ENCODE data around the gene DNAAF3.
"Not testable (repeated sequence)": the region's sequence is repeated elsewhere in the genome, so short reads cannot be mapped to it uniquely, and the experiment has no call there.

The DNAAF3 gene

GRCh38 chr19:55175117-55175867 is 8.9 kb upstream of the DNAAF3 start:
- no peak for DNase-seq

DNA sequence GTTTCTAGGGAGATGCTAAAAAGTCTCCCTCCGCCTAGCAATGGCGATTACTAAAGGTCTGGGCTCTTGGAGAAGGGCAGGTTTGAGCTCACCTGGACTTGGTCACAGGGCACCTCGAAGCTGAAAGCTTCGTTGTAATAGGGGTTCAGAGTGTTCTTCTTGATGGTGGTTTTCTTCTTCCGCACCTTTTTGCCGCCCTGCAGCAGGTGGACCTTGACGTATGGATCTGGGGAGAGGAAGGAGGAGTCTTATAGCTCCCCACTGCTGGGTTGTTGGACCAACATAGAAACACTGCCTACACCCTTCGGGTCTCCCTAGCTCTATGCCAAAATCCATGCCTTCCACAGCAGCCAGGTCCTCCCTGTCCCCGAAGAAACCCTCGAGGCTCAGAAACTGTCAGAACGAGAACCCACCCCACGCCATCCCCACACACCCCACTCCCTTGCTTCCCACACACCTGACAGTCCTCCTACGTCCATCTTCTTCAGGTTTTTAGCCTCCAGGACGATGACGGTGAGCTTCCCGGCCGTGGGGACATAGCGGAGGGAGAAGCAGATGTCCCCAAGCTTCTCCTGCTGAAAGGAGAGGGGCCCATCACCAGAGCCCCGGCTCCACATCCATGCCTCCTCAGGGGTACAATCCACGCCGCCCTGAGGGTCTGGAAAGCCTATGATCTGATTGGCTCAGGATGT is 8.2 kb upstream of the DNAAF3 start:
- no peak for DNase-seq

GRCh38 chr19:55173714-55174409 is 7.4 kb upstream of the DNAAF3 start:
- peak; percentile 74 for DNase-seq

DNA sequence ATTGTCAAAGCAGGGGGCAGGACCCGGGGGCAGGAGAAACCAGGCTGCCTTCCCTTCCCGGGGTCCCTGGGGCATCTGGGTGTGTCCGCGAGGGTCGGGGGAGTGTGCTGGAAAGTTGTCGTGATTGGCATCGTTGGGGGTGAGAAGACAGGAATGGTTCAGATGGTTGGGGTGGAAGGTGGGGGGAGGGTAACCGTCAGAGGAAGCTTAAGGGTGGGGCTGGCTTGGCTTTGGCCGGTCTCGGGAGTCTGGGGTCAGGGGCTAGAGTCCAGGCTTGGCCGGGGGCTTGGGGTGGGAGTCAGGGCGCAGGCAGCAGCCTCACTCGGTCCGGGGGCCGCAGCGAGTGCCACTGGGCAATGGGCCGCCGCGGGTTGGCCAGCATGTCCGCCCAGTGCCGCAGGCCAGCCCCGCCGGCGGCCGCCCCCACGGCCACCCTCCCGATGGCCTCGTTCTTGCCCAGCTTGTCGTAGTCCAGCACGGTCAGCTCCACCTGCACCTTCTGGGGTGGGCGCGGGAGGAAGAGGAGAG is 6.8 kb upstream of the DNAAF3 start:
- DNase-seq, result no peak

- DNase-seq, result no peak
These were observed 6.3 kb upstream of the DNAAF3 start for GRCh38 chr19:55172741-55173140.

DNA sequence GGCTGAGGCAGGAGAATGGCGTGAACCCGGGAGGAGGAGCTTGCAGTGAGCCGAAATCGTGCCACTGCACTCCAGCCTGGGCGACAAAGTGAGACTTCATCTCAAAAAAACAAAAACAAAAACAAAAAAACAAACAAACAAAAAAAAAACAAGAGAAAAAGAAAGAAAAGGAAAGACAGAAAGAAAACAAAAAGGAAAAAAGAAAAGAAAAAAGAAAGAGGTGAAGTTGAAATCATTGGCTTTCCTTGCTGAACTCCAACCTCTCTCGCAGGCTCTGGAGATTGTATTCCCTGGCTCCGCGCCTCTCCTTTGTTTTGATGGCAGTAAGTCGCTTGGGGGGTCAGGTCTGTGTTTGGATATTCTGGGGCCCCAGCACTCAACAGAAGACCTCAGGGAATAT is 5.9 kb upstream of the DNAAF3 start:
- DNase-seq, result not testable (repeated sequence)

DNA sequence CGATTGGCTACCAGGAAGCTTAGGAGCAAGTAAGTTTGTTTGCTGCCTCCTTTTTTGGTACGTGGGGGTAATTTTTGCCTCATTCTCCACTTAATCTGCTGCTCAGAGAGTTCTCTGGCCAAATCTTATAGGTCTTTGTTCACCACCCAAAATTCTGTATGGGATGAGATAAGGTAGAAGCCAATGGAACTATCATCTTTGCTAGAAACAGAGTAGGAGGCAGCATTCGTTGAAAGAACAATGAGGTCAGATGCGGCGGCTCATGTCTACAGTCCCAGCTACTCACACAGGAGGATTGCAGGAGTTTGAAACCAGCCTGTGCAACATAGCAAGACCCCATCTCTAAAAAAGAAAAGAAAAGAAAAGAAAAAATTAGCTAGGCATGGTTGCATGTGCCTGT is 5.0 kb upstream of the DNAAF3 start:
- no peak for DNase-seq

- no peak for DNase-seq
These were observed 2.7 kb upstream of the DNAAF3 start for GRCh38 chr19:55169136-55169535.

GRCh38 chr19:55165952-55166529 is 372 bp downstream of the DNAAF3 start:
- peak; percentile 71 for DNase-seq

- DNase-seq, result no peak
These were observed 4.7 kb downstream of the DNAAF3 start for GRCh38 chr19:55161571-55162322.

GRCh38 chr19:55160986-55161365 is 5.4 kb downstream of the DNAAF3 start:
- no peak for DNase-seq

GRCh38 chr19:55160128-55160985 is 6.1 kb downstream of the DNAAF3 start:
- DNase-seq, result peak; percentile 92

- no peak for DNase-seq
These were observed 7.3 kb downstream of the DNAAF3 start for GRCh38 chr19:55158848-55159749.

- DNase-seq, result no peak
These were observed 8.0 kb downstream of the DNAAF3 start for GRCh38 chr19:55158423-55158822.

DNA sequence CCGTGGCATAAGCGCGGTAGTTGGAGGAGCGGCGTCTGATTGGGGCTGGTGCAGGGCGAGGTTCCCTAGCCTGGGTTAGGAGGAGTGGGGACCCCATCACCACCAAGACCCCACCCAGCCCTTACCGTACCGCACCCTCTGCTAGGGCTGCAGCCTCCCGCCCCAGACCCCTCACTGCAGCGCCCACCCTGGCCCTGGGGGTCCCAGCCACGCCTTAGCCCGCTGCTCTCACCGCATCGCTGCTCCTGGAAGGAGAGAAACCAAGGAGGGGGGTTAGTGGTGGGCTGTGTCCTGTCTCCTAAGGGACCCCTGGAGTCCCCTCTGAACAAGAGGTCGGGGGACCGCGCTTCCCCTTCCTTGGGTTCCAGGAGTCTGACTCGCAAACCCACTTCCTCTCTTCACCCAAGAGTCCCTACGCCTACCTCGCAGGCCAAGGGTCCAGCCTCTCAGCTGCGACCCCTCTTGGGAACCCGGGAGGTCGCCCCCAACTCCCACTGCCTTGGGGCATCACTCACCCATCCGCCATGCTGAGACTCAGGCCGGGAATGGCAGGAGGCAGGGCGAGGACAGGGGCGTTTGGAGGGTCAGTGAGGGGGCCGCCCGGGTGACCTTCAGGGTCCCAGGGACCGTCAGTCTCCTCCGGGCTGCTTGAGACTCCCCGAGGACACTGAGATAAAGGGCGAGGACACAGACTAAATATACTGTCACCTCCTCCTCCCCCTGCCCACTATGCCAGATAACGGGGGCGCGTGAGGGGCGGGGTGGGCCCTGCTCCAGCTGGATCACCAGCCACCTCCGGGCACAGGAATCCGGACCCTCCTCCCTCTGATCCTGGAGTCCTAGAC is 9.1 kb downstream of the DNAAF3 start, which contains the start of gene TNNI3:
TSS of gene TNNI3 (minus strand) at position 669 of the 845 bp plus-strand sequence. CDS start at position 526, 143 bp downstream.
- DNase-seq, result no peak

DNA sequence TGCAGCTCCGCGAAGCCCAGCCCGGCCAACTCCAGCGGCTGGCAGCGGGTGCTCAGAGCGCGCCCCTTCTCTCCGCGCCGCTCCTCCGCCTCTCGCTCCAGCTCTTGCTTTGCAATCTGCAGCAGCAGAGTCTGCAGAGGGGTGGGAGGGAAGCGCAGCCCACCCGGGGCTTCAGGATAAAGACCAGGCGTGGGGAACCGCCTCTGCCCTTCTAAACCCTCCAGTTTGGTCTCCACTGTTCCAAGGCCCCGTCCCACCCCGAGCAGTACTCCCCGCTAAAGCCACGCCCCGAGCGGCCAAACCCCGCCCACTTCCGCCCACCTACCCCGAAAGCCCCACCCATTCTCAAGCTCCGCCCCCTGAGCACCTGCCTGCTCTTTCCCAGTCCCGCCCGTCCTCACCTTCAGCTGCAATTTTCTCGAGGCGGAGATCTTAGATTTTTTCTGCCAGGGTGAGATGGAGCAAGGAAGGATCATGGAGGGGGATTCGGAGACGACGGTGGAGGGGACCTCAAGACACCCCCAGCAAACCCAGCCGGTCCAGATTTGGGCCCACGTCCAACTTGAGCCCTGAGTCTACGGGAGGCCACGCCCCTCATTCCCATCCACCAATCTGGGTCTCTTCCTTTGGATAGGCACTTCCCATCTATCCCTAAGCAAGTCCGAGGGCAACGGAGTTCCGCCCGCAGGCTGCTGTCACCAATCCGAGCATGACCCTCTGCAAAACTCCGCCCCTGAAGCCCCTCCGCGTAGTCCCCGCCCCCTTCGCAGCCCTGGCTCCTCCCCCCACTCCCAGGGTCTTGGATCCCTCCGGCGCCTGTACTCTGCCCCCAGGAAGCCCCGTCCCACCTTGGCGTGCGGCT is 10.0 kb downstream of the DNAAF3 start:
- peak; percentile 69 for DNase-seq

DNA sequence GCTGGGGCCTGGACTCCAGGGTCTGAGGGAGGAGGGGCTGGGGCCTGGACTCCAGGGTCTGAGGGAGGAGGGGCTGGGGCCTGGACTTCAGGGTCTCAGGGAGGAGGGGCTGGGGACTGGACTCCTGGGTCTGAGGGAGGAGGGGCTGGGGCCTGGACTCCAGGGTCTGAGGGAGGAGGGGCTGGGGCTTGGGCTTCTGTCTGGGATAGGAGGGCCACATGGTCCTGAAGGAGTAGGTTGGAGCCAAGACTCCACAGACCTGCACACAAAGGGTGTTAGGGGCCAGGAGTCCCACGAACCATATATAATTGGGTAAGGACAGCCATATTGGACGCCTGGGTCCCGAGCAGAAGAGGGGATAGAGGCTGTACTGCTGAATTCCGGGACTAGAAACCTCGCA is 10.6 kb downstream of the DNAAF3 start:
- not testable (repeated sequence) for DNase-seq

DNA sequence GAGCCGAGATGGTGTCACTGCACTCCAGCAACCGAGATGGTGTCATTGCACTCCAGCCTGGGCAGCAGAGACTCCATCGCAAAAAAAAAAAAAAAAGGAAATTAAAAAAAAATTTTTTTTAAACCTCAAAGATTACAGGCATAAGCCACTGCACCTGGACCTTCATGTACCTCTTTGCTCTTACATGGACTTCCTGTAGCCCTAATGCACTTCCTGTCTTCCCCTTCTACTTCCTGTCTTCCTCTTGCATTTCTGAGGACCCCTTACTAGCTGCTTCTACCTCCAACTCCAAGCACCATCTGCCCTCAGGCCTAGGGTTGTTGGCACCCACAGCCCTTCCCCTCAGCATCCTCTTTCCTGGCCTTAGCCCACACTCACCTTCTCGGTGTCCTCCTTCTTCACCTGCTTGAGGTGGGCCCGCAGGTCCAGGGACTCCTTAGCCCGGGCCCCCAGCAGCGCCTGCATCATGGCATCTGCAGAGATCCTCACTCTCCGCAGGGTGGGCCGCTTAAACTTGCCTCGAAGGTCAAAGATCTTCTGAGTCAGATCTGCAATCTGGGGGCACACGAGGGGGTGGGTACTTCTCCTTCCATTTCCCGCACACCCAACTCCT is 12.7 kb downstream of the DNAAF3 start:
- DNase-seq, result no peak

Data from activated CD8-positive, alpha-beta memory T cell treated with anti-CD3 and anti-CD28 coated beads for 24 hours (primary cell).